ENCODE data around the gene HEG1. TPM values are rescaled to one million over a fixed set of nuclear protein-coding genes. Genes with fewer than 3 reads are reported as not detected.

Gene HEG1
- total and polyA plus RNA-seq, 2 donors (not counting 3 experiments of a cell fraction or from before 2014, with no cell fraction given): 50.1 to 106 TPM

DNA sequence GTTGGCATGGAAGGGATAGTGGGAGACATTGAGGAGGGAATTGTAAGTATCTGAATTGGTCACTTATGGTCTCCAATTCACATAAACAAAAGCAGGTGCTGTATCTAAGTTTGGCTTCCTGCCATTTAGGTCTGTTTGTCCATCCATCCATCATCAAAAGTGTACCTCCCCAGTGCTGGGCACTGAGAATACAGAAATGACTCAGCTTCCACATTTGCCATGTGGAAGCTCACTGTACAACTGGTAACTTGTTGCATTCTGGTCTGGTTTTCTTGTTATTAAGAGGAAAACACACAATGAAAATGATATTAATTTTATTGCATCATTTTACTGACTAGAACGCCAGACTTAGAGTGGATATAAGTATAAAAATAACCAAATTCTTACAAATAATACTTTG lies 90.4 kb downstream of the HEG1 start:
- ChIA-PET POLR2A (no interaction called here), CTCF (interaction anchor here (1.4 to 1.8 kb wide), 2 partner anchors 13 to 20 kb away, joined by 3 to 4 read pairs; no protein-coding TSS in a partner anchor)
- Histone ChIP-seq H3K4me1 (ENCODE audit: control insufficient read depth, extremely low read depth, insufficient read depth, low read length) (peaks cover 3% of the 10 kb centered on the region), H3K9me3 (replicated peaks; ENCODE audit: control insufficient read depth, insufficient read depth, low read length) (no peaks in the 10 kb centered on the region), H3K27ac (ENCODE audit: insufficient read depth, low read depth, low read length) (no peak overlapping the region), H3K36me3 (ENCODE audit: control insufficient read depth in 2 of 2, extremely low read depth in 1 of 2, insufficient read depth in 2 of 2, low read length in 2 of 2) (peaks cover 4 to 15% of the 10 kb centered on the region in 2 experiments), H3K79me2 (ENCODE audit: control insufficient read depth, insufficient read depth, low read length) (no peaks in the 10 kb centered on the region), H3K4me2 (ENCODE audit: insufficient read depth, low read length) (no peak overlapping the region), H3K27me3 (ENCODE audit: control insufficient read depth in 2 of 2, insufficient read depth in 2 of 2, low read length in 2 of 2) (no peaks in the 10 kb centered on the region), H3K9ac (replicated peaks; ENCODE audit: extremely low read depth, insufficient read depth, low read length) (no peak overlapping the region), H3K9me1 (replicated peaks; ENCODE audit: control insufficient read depth, extremely low read depth, insufficient read depth, low read length) (no peaks in the 10 kb centered on the region), H3K4me3 (replicated peaks in 1 of 3; ENCODE audit: insufficient read depth in 1 of 3, low read depth in 1 of 3, low read length in 3 of 3) (no peak overlapping the region), H2AFZ (ENCODE audit: low read depth, low read length) (no peak overlapping the region), H4K20me1 (replicated peaks; ENCODE audit: control insufficient read depth, extremely low read depth, insufficient read depth, low read length) (no peaks in the 10 kb centered on the region)
- no TSS peak for BruUV-seq (replicated peaks)
- FAIRE-seq (no peak), DNase-seq (ENCODE audit: low read depth, low spot score) (peak; percentile 24)
- TF ChIP-seq FOS (IDR thresholded peaks at IDR 0.05; ENCODE audit: borderline replicate concordance, insufficient read depth, low read length): no peak
- TF ChIP-seq JUN (IDR thresholded peaks at IDR 0.05; ENCODE audit: borderline replicate concordance, insufficient read depth, insufficient read length, low read depth): no peak
- no peak for TF ChIP-seq GATA2 (IDR thresholded peaks at IDR 0.05; ENCODE audit: insufficient read depth, insufficient read length, low read depth, low read length)
- no peak for TF ChIP-seq POLR2AphosphoS5 (IDR thresholded peaks at IDR 0.05; ENCODE audit: insufficient read depth, low read depth, low read length)
- TF ChIP-seq, protein P1, sequence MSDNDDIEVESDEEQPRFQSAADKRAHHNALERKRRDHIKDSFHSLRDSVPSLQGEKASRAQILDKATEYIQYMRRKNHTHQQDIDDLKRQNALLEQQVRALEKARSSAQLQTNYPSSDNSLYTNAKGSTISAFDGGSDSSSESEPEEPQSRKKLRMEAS (IDR thresholded peaks at IDR 0.05; ENCODE audit: insufficient read depth, insufficient read length): no peak
- TF ChIP-seq POLR2A (IDR thresholded peaks at IDR 0.05; ENCODE audit: low read depth, low read length): no peak
- TF ChIP-seq, protein P2, sequence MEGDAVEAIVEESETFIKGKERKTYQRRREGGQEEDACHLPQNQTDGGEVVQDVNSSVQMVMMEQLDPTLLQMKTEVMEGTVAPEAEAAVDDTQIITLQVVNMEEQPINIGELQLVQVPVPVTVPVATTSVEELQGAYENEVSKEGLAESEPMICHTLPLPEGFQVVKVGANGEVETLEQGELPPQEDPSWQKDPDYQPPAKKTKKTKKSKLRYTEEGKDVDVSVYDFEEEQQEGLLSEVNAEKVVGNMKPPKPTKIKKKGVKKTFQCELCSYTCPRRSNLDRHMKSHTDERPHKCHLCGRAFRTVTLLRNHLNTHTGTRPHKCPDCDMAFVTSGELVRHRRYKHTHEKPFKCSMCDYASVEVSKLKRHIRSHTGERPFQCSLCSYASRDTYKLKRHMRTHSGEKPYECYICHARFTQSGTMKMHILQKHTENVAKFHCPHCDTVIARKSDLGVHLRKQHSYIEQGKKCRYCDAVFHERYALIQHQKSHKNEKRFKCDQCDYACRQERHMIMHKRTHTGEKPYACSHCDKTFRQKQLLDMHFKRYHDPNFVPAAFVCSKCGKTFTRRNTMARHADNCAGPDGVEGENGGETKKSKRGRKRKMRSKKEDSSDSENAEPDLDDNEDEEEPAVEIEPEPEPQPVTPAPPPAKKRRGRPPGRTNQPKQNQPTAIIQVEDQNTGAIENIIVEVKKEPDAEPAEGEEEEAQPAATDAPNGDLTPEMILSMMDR (IDR thresholded peaks at IDR 0.05; ENCODE audit: extremely low read depth in 1 of 2, insufficient read depth in 1 of 2, low read depth in 1 of 2, low read length in 2 of 2): no peak
- TF ChIP-seq MYC (IDR thresholded peaks at IDR 0.05; ENCODE audit: low read depth, low read length): no peak
- TF ChIP-seq EZH2 (IDR thresholded peaks at IDR 0.05; ENCODE audit: borderline replicate concordance, low read depth, low read length, severe bottlenecking): no peak
- dilution Hi-C loops (cut with MboI; ENCODE audit: extremely low pct_ligation_motif_present, low sequenced_read_pairs): no loop called here
- intact Hi-C loops (cut with micrococcal nuclease): no loop called here
